HG03469 (cell line): ENCODE measurements around the gene ATP6V1F.
A peak's percentile ranks its signal among the peaks of the same experiment; 100 is the strongest.

ENCODE experiments used
- ATAC-seq: cut with Tn5 transposase; IDR thresholded peaks from one replicate; pipeline ENCODE4 v1.9.1; 2021; ENCODE audit warnings: mild to moderate bottlenecking, moderate library complexity, moderate number of reproducible peaks; ENCODE audit not compliant: unreplicated experiment

The ATP6V1F gene

GRCh38 chr7:128847721-128848211 is 14.9 kb upstream of the ATP6V1F start:
- no peak for ATAC-seq

- no peak for ATAC-seq
These were observed 14.1 kb upstream of the ATP6V1F start for GRCh38 chr7:128848289-128849155.

- ATAC-seq, result no peak
These were observed 13.5 kb upstream of the ATP6V1F start for GRCh38 chr7:128849156-128849515.

DNA sequence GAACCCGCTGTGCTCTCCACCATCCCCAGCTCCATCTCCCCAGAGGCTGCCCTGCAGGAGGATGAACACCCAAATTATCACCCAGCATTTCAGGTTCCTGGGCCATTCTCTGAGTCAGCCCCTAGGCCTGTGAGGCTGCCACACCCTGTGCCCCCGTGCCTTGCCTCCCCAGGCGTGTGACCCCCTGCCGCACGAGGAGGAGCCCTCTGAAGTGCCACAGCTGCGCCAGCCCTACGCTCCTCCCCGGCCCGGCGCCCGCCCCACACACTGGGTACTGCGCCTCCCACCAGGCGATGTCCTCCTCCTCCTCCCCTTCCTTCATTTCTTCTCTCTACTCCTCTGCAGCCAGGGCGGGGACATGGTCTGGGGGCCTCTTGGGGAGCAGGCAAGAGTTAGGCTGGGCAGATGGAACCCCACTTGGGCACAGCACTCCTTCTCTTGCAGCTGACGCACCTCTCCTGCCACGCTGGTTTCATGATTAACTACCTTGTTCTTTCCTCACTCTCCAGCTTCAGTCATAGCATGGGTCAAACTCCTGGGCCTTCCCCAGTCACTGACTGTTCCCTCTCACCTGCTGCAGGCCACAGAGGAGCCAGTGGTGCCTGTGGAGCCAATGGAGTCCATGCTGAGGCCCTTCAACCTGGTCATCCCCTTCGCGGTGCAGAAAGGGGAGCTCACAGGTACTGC is 12.7 kb upstream of the ATP6V1F start:
- no peak for ATAC-seq

DNA sequence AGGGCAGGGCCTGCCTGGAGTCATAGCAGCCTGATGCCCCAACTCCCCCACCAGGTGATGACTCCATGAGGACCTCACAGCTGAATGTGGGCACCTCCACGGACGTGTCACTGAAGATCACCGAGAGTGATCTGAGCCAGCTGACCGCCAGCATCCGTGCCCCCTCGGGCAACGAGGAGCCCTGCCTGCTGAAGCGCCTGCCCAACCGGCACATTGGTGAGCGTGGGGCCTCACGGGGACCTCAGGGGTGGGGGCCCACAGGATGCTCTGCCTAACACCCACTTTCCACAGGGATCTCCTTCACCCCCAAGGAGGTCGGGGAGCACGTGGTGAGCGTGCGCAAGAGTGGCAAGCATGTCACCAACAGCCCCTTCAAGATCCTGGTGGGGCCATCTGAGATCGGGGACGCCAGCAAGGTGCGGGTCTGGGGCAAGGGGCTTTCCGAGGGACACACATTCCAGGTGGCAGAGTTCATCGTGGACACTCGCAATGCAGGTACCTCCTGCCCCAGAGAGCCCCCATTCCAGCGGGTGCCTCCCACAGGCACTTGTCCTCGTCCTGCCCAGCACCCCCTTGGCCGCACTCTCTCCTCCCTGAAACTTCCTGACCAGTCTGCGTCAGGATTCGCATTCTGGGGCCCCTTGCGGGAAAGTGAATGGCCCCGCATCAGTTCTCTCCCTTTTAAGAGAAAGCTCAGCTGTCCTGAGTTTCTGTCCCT is 10.0 kb upstream of the ATP6V1F start:
- ATAC-seq, result no peak

DNA sequence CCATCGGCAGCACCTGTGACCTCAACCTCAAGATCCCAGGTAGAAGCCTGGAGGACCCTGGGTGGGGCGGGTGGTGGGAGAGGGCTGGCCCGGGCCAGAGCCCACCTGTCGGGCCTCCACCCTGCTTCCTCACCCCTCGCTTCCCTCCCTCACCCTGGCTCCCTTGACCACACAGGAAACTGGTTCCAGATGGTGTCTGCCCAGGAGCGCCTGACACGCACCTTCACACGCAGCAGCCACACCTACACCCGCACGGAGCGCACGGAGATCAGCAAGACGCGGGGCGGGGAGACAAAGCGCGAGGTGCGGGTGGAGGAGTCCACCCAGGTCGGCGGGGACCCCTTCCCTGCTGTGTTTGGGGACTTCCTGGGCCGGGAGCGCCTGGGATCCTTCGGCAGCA is 8.9 kb upstream of the ATP6V1F start:
- no peak for ATAC-seq

DNA sequence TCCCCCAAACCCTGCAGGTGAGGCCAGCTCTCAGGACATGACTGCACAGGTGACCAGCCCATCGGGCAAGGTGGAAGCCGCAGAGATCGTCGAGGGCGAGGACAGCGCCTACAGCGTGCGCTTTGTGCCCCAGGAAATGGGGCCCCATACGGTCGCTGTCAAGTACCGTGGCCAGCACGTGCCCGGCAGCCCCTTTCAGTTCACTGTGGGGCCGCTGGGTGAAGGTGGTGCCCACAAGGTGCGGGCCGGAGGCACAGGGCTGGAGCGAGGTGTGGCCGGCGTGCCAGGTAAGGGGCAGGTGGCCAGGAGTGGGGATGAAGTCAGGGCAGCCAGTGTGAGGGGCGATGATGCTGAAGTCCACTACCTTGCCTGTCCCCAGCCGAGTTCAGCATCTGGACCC is 8.3 kb upstream of the ATP6V1F start:
- ATAC-seq, result no peak

DNA sequence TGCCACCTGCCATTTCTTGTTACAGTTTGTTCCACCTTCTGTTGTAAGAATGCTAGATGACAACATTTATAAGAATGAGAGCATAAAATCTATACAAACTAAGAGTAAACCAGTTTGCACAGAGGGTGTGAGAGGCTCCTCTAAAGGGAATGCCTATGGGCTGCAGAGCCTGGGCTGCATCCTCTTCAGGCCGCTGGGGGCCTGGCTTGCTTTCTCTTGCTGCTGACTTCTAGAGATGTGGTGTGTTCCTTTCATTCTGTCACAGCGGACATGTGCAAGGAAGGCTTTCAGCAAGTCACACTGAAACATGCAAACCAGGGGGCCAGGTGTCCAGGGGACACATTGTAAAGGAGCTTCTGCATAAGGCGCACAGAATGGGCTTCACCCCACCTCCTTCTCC is 7.1 kb upstream of the ATP6V1F start:
- ATAC-seq, result no peak

DNA sequence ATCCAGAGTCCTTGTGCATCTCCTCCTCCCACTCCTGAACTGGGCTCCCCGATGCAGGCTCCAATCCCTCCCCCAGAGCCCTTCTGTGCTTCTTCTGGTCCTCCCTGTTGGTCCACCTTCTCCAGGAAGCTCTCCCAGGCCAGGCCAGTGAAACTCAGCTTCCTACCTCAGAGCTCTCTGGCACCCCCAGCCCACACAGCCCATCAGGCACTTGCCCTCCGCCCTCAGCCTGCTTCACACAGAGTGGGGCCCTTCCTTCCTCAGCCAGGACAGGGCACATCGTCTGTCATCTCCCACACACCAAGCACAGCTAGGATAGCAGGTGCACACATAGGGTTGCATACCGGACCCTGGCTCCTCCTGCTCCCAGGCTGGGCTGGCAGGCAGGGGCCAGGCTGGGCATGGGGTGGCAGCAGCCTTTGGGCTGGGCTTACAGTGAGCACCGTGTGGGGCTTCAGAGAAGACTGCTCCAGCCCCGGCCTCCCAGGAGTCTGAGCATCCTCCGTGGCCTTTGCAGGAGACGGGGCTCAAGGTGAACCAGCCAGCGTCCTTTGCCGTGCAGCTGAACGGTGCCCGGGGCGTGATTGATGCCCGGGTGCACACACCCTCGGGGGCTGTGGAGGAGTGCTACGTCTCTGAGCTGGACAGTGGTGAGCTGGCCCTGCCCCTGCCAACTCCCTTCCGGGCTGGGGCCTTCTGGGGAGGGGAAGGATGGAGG is 6.5 kb upstream of the ATP6V1F start:
- no peak for ATAC-seq

DNA sequence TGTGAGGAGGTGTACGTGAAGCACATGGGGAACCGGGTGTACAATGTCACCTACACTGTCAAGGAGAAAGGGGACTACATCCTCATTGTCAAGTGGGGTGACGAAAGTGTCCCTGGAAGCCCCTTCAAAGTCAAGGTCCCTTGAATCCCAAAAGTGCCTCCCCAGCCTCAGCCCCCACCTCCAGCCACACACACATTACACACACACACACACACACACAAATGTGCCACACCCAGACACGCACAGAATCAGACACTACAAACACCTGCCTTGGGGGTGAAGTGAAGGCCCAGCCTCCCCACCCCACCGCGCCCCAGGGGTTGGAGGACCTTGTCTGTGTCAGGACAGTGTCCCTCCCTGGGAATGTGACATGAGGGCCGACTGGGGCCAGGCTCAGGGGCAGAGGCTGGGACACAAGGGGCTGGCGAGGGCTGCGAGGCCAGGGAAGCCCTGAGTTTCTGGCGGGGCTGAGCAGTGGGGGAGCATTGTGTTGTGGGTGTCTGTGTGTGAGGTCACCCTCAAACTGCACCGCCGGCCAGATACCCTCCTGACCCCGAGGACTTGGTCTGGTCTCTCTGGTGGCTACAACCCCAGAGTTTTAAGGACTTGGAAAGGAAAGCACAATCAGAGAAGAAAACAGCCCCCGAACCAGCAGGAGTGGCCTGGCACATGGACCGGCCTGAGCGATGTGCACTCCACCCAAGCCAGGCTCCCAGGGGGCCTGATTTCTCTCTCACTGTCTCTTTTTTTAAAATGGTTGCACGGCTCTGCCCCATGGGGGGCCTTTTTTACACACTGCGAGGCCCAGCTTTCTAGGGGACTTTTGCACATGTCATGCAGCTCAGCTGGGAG is 4.0 kb upstream of the ATP6V1F start:
- no peak for ATAC-seq

DNA sequence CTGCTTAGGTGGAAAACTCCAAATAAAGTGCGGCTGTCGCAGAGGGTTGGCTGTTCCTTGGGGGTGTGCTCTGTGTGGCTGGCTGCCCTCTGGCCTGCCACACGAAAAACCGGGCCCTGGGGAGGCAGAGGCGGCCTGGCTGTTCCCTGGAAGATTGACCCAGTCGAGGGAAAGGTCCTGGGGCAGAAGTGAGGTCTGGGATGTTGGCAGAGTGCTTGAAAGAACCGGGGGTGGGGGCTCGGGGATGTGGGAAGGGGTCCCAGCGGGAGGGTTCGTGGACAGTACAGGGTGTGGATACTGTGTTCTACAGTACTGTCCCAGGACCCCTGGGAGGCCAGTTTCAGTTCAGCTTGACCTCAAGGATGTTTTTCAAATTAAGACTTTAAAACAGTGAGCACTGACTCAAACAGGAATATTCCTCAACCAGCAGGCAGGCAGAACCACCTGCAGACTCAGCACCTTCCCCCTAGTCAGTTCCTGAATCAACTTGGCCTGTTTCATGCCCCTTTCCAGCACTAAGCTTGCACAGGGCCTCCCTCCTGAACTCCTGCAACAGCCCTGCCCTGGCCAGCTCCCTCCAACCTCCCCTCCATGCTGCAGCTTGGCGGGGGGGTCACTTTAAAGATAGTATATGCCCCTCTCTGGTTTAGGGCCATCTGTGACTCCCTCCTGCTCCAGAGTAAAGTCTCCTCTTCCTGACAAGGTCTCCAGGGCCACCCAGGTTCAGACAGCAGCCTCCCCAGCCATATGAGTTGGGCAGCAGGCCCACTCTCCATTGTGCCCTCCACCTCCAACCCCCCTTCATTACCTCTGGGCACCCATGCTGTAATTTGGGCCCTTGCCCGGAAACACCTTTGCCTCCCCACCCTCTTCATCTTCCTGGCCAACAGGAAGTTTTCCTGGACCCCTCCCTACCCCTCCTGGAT is 3.2 kb upstream of the ATP6V1F start:
- ATAC-seq, result no peak

DNA sequence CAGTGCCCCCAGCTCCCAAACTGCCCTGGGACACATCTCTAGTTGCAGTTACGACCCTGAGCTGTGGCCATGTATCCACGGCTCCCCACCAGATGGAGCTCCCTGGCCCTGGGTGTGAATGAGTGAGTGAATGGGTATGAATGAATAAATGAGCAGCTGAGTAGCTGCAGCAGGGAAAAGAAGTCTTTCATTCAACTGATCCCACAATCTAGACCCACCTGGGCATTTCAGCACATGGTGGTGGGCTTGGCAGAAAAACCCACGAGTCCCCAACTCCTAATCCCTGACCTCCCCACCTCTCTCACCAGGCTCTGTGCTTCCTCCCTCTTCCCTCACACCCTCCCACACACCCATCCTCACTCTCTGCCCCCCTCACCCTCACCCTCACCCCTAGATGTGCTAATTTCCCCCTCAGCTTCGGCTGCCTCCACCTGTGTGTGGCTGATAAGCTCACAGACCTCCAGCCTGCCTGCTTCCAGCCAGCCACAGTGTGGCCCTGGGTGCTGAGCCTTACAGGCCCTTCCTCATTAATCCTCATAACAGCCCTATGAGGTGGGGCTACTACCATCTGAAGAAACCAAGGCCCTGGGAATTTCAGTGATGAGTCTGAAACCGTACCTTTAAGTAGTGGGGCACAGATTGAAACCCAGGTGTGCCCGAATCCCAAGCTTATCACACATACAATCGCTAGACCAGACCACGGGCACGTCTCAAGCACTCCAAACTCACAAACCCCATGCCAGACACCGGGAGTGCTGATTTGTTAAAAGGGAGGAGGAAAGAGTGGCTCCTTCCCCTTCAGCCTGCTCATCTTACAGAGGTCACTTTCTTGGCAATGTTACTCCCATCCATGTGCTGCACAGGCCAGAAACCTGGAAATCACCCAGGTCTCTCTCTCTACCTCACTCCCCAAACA is 2.2 kb upstream of the ATP6V1F start:
- ATAC-seq, result no peak

DNA sequence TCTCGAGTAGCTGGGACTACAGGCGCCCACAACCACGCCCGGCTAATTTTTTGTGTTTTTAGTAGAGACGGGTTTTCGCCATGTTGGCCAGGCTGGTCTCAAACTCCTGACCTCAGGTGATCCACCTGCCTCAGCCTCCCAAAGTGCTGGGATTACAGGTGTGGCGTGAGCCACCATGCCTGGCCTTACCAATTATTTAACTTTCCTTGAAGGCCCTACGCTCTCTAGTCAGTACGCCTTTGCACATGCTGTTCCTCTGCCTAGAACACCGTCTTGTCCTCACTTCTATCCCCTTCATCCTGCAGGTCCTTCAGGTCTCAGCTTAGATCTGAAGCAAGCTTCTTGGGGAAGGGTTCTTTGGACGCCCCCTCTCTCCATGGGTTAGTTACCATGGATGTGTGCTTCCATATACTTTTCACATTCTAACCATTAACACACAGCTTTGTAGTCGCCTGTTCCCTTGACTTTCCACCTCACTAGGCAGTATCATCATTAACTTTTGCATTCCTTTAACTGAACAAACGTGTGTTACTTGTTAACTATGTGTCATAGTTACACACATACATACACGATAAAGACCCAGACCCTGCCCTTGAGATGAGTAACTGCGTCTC is 592 bp upstream of the ATP6V1F start:
- ATAC-seq, result no peak

DNA sequence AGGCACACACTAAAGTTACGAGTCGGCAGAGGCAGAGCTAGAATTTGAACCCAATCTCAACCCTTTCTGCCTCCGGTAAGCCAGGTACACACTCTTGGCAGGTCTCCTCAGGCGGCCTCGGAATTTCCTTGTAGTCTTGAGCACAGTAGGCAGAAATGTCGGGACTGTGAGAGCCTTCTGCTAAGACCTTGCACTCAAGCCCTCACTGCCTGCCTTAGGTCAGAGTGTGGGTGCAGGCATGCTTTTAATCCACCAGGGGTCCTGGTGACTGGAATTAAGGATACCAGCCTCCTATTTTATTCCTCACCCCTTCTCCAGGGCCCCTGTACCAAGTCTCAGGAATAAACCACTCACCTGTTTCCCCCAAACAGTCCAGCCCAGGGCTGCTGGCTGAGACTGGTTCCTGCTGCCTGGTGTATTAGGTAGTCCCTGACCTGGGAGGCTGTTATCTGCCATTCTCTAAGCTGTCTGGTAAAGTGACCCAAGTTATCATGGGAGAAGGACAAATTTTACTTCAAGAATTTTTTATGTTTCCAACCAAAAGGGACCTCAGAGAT is 855 bp downstream of the ATP6V1F start:
- peak; percentile 17 for ATAC-seq

GRCh38 chr7:128865303-128865702 is 2.6 kb downstream of the ATP6V1F start:
- no peak for ATAC-seq

DNA sequence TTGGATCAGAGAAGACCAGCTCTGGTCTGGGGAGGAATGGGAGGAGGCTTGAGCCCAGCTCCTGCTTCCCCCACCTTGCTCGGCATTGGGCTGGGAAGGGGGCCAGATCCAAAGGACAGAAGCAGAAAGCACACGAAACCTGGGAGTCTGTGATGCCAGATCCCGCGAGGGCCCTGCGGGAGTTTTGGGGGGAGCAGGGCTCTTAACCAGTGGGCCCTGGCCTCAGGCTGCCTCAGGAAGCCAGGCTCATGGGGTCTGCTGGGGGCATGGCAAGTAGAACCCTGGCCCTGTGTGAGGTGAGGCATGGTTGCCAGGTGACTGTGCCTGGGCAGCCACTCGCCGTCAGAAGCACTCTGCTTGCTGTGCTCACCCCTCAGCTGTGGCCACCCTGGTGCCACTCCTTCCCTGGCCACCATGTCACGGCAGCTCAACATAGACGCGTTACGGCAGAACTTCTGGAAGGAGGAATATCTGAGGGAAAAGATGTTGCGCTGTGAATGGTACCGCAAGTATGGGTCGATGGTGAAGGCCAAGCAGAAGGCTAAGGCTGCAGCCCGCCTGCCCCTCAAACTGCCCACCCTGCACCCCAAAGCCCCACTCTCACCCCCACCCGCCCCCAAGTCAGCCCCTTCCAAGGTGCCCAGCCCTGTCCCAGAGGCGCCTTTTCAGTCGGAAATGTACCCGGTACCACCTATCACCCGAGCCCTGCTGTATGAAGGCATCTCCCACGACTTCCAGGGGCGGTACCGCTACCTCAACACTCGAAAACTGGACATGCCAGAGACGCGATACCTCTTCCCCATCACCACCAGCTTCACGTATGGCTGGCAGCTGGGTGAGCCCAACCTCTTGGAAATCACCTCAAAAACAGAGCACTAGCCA is 3.6 kb downstream of the ATP6V1F start:
- ATAC-seq, result no peak
